ENCODE results near the gene ZSCAN21.

Gene ZSCAN21

DNA sequence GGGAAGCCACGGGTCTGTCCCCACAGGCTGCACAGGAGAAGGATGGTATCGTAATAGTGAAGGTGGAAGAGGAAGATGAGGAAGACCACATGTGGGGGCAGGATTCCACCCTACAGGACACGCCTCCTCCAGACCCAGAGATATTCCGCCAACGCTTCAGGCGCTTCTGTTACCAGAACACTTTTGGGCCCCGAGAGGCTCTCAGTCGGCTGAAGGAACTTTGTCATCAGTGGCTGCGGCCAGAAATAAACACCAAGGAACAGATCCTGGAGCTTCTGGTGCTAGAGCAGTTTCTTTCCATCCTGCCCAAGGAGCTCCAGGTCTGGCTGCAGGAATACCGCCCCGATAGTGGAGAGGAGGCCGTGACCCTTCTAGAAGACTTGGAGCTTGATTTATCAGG lies 26.0 kb upstream of the ZSCAN21 start:
- no peak for DNase-seq (ENCODE audit: low read depth, low spot score)

DNA sequence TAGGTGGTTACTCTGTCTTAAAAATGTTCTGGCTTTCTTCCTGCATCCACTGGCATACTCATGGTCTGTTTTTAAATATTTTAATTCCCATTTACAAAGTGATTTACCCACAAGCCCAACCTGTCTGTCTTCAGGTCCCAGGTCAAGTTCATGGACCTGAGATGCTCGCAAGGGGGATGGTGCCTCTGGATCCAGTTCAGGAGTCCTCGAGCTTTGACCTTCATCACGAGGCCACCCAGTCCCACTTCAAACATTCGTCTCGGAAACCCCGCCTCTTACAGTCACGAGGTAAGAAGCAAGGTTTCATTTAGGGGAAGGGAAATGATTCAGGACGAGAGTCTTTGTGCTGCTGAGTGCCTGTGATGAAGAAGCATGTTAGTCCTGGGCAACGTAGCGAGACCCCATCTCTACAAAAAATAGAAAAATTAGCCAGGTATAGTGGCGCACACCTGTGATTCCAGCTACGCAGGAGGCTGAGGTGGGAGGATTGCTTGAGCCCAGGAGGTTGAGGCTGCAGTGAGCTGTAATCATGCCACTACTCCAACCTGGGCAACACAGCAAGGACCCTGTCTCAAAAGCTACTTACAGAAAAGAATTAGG lies 25.5 kb upstream of the ZSCAN21 start:
- DNase-seq (ENCODE audit: low read depth, low spot score) = no peak

More for the DNA sequence above, 26.0 kb upstream of the ZSCAN21 start:
- no peak overlapping the region for H3K4me3 ChIP-seq (ENCODE audit: low read length)

DNA sequence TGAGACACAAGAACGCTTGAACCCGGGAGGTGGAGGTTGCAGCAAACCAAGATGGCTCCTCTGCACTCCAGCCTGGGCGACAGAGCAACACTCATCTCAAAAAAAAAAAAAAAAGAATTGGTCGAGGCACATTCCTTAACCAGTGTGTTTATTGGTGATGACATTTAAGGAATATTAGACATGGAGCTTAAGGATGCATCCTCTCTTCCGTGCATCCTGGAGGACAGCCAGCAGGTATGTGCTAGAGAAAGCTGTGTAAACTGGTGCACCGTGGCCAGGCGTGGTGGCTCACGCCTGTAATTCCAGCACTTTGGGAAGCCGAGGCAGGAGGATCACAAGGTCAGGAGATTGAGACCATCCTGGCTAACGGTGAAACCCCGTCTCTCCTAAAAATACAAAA lies 22.4 kb upstream of the ZSCAN21 start:
- no peak for DNase-seq (ENCODE audit: low read depth, low spot score)

More for the DNA sequence above, 25.5 kb upstream of the ZSCAN21 start:
- no peak overlapping the region for H3K4me3 ChIP-seq (ENCODE audit: low read length)

DNA sequence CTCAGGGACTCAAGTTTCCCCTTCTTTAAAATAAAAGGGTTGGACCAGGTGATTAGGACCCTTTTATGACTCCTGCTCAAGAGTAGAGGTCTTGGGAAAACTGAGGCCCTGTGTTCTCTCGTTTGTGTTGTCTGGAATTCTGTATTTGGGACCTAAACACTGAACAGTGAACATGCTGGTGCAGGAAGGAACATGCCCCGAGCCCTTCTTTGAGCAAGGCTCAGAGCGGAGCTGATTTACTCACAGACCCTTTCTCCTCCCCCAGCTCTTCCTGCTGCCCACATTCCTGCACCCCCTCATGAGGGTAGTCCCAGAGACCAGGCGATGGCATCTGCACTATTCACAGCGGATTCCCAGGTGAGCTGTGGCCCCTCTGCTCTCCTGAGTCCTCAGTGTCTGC lies 20.0 kb upstream of the ZSCAN21 start:
- H3K4me3 ChIP-seq (ENCODE audit: low read length) = no peak overlapping the region
- no peak for DNase-seq (ENCODE audit: low read depth, low spot score)

More for the DNA sequence above, 22.4 kb upstream of the ZSCAN21 start:
- H3K4me3 ChIP-seq (ENCODE audit: low read length) = no peak overlapping the region

DNA sequence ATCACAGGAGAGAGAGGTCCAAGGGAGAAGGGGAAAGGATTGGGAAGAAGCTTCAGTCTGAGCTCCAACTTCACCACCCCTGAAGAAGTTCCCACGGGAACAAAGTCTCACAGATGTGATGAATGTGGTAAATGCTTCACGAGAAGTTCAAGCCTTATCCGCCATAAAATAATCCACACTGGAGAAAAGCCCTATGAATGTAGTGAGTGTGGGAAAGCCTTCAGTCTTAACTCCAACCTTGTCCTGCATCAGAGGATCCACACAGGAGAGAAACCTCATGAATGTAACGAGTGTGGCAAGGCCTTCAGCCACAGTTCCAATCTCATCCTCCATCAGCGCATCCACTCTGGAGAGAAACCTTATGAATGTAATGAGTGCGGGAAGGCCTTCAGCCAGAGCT lies 16.0 kb upstream of the ZSCAN21 start:
- no peak for DNase-seq (ENCODE audit: low read depth, low spot score)
- no peak overlapping the region for H3K4me3 ChIP-seq (ENCODE audit: low read length)

DNA sequence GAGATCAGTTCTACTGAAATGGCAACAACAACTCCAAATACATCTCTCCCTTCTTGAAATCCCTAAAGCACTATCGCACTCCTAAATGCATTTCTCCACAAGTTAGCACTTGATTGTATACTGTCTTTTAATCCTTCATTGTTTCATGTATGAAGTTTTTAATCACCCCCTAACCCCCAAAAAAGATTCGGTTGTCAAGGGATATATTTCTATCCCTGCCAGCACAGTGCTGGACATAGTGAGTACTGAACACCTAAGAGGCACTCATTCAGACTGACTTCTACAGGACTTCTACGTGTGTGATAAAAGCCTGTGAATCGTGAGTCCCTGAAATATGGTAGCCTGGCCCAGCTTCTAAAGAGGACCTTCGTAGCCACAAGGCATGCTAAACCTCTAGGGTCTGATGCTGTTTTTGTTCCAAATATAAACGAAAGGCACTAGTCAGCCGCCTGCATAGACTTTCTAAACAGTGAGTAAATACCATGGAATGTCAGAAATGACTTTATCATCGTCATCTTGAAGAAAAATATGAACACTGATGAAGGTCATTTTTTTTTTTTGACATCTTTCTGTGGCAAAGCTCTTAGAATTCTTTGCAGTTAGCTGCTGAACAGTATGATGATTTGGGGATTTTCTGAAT lies 14.6 kb upstream of the ZSCAN21 start:
- no peak for DNase-seq (ENCODE audit: low read depth, low spot score)
- H3K4me3 ChIP-seq (ENCODE audit: low read length) = no peak overlapping the region

DNA sequence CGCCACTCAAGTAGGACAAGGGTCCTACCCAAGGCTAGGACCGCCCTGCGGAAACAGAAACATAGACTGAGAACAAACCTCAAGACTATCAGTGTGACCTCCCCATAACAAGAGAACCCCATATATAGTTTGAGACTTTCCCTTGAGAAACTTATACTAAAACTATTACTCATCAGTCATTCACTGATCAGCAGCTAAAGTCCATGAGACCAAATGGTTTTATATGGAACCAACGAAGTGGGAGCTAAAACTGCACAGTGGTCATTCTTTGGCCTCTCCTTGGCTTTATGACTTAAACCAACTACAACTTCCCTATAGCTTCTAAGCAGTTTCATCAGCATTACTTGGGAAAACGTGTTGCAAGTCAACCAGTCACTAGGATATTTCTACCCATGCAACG lies 13.7 kb upstream of the ZSCAN21 start:
- no peak for DNase-seq (ENCODE audit: low read depth, low spot score)

DNA sequence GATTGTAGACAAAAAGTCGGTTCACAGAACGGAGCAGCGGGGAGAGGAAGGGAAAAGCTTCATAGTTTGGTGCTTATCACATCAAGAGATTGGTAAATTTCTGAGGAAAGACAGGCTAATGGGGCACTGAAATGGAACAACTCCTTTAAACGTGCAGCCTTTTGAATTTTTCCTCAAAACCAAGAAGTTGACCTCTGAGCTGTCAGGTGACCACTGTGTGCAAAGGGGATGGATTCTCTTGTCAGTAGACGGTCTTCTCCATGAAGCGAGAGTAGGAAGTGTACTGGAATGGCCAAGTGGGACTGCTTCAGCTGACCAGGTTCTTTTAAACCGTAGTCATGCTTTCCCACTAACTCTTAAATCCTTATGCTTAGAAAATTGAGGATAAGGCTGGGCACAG lies 11.2 kb upstream of the ZSCAN21 start:
- DNase-seq (ENCODE audit: low read depth, low spot score) = no peak
- H3K4me3 ChIP-seq (ENCODE audit: low read length) = no peak overlapping the region

More for the DNA sequence above, 13.7 kb upstream of the ZSCAN21 start:
- H3K4me3 ChIP-seq (ENCODE audit: low read length) = no peak overlapping the region

DNA sequence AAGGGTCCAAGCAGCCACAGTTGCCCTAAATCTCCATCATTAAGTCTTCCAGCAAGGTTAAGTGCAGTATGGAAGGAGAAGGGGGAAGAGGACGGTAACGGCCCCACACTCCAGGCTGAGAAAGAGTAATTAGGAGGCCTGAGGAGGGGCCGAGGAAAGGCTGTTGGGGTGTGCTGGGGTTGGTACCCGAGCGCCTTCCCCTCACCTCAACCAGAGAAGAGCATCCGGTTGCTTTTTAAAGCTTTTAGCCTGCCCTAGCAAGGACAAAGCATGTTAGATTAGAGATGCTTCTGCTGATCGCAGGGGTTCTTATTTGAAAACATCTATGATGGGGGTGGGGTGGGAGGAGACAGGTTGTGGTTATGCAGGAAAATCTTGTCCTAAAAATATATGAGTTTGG lies 9.0 kb upstream of the ZSCAN21 start:
- no peak overlapping the region for H3K4me3 ChIP-seq (ENCODE audit: low read length)
- DNase-seq (ENCODE audit: low read depth, low spot score) = no peak

DNA sequence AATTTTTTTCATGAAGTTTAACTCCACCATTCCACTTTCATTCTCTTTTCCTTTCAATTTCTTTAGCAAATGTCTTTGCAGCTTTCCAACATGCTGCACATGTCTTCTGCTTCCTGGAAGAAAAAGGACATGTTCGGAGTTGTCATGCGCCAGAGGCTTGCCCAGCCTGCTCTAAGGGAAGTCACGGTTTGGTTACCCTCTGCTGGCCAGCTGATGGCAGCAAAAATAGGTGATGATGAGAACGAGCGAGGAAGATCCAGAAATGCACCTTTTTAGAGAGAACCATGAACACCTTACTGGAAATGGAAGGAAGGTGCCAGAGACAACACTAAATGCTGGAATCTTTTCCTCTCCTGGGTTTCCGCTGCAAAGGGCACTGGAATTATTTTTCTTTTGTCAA lies 4.9 kb upstream of the ZSCAN21 start:
- H3K4me3 ChIP-seq (ENCODE audit: low read length) = no peak overlapping the region
- no peak for DNase-seq (ENCODE audit: low read depth, low spot score)

DNA sequence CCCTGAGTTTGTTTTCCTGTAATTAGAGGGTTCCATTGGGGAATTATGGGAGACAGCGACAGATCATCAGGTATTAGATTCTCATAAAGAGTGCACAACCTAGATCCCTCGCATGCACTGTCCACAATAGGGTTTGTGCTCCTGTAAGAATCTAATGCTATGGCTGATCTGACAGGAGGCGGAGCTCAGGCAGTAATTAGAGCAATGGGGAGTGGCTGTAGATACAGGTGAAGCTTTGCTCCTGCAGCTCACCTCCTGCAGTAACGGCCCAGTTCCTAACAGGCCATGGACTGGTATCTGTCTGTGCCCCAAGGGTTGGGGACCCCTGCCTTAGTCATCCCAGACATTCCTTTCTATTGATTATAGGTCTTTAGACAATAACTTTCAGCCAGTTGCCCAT lies 894 bp upstream of the ZSCAN21 start:
- H3K4me3 ChIP-seq (ENCODE audit: low read length) = no peak overlapping the region
- DNase-seq (ENCODE audit: low read depth, low spot score) = no peak

DNA sequence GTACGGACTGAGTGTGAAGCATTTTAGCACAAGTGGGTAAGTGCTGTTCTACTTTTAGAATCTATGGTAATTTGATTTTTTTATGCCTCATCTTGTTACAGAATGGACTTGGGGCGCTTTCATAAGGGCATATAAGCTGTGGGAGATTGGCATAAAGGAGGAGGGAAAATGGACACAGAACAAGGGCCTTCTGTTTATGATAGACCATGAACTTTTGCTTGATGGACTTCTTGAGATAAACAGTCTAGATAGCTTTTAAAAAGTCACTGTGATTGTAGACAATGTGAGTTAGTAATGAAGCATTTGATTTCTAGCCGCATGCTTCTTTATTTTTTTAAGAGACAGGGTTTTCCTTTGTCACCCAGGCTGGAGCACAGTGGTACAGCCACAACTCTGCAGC lies 2.0 kb downstream of the ZSCAN21 start:
- no peak overlapping the region for H3K4me3 ChIP-seq (ENCODE audit: low read length)
- DNase-seq (ENCODE audit: low read depth, low spot score) = no peak

DNA sequence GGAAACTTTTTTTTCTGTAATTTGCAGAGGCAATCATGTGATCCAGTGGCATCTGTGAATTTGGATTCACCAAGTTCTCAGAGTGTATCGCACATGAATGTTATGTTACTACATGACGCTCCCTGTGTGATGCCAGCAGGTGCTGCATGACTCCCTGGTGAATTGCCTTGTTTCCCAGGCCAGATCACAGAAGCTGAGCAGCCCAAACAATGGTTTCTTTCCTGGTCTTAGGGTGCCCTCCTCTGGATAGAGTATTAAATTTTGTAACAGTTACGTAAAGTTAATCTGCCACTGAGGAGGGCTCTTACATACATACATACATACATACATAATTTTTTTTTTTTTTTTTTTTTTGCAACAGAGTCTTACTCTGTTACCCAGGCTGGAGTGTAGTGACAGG lies 3.6 kb downstream of the ZSCAN21 start:
- peak; percentile 60 for DNase-seq (ENCODE audit: low read depth, low spot score)
- H3K4me3 ChIP-seq (ENCODE audit: low read length) = no peak overlapping the region

DNA sequence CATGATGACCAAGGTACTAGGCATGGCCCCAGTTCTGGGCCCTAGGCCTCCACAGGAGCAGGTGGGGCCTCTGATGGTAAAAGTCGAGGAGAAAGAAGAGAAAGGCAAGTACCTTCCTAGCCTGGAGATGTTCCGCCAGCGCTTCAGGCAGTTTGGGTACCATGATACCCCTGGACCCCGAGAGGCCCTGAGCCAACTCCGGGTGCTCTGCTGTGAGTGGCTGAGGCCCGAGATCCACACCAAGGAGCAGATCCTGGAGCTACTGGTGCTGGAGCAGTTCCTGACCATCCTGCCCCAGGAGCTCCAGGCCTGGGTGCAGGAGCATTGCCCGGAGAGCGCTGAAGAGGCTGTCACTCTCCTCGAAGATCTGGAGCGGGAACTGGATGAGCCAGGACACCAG lies 7.4 kb downstream of the ZSCAN21 start:
- H3K4me3 ChIP-seq (ENCODE audit: low read length) = no peak overlapping the region
- no peak for DNase-seq (ENCODE audit: low read depth, low spot score)

DNA sequence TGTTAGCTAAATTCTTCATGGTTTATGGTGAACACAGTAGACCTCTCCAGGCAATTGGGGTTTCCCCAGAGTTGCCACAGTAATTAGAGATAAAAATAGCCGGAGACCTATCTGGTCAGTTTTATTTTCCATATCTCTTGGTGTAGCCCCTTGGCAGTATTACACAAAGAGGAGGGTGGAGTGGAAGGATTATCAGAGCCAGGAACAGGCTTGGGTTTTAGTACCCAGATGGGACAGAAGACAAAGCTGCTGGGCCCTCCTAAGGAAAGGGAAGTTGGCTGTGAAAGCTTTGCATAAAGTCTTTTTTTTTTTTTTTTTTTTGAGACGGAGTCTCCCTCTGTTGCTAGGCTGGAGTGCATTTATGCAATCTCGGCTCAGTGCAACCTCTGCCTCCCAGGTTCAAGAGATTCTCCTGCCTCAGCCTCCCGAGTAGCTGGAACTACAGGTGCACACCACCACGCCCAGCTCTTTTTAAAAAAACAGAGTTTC lies 9.7 kb downstream of the ZSCAN21 start:
- no peak overlapping the region for H3K4me3 ChIP-seq (ENCODE audit: low read length)
- no peak for DNase-seq (ENCODE audit: low read depth, low spot score)

DNA sequence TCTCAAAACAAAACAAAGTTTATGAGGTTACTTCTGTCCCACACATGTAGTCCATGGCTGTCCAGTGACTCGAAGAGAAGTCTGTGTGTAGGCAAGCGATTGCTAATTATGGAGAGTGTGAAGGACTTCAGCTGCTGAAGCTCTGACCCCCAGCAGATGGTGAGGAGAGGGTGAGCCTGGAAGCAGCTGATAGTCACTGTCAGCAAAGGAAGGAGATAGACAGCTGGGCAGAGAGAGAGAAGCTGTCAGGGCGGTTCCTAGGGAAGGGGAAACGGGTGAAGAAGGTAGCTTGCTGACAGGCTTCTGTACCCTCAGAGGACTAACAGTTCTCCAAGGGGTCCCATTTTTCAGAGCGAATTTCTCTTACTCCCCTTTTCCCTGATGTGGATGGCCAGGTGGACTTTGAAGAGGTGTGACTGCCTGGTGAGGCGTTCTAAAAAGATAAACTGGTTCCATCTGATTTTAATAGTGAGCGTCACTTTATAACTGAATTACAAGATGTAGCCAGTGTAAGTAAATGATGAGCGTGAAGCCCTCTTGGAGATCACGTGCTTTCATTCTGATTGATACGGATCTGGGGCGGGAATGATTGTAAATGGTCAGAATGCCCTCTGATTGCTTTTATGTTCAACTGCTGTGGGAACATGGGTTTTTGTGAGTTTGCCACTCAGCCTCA lies 12.1 kb downstream of the ZSCAN21 start:
- no peak overlapping the region for H3K4me3 ChIP-seq (ENCODE audit: low read length)
- no peak for DNase-seq (ENCODE audit: low read depth, low spot score)

DNA sequence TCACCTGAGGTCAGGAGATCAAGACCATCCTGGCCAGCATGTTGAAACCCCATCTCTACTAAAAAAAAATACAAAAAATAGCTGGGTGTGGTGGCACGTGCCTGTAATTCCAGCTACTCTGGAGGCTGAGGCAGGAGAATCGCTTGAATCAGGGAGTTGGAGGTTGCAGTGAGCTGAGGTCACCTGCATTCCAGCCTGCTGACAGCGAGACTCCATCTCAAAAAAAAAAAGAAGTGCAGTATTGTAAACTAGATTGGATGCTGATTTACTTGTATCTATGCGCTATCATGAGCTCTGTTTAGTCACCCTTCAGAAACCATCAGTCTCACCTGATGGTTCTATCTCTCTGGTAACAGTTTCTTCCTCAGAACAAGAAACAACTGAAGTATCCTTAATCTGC lies 13.8 kb downstream of the ZSCAN21 start:
- DNase-seq (ENCODE audit: low read depth, low spot score) = no peak
- no peak overlapping the region for H3K4me3 ChIP-seq (ENCODE audit: low read length)

DNA sequence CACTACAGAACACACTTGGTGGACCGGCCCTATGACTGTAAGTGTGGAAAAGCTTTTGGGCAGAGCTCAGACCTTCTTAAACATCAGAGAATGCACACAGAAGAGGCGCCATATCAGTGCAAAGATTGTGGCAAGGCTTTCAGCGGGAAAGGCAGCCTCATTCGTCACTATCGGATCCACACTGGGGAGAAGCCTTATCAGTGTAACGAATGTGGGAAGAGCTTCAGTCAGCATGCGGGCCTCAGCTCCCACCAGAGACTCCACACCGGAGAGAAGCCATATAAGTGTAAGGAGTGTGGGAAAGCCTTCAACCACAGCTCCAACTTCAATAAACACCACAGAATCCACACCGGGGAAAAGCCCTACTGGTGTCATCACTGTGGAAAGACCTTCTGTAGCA lies 14.6 kb downstream of the ZSCAN21 start:
- DNase-seq (ENCODE audit: low read depth, low spot score) = no peak
- H3K4me3 ChIP-seq (ENCODE audit: low read length) = no peak overlapping the region

DNA sequence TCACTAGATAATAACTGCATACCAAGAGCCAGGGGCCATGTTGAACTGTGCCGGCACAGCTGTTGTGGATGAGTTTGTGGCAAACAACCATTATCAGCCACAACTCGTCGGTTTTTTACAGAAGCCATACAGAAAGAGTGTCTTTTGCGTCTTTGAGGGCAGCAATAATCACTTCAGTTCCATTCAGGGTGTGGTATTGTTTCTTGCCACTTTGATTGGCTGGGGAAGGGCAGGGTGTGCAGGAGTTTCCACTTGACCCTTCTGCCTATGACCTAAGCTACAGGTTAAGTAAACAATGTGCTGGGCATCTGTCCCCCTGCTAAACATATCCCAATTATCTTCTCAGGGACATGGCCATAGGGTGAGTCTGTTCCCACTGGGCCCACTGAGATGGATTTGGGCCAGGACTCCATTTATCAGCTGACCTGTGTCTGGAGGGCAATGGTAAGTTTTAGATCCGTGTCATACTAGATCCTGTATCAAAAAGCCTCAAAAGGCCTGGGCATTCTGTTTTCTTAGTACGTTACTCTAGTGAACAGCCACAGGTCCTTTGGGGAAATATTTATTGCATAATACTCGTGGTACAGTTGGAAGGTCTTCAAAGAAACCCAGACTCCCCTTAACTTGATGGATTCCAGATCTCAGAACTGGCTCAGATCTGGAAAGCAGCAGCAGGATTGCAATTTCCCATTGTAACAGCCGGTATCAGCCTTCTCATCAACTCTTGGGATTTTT lies 16.0 kb downstream of the ZSCAN21 start:
- no peak for DNase-seq (ENCODE audit: low read depth, low spot score)
- no peak overlapping the region for H3K4me3 ChIP-seq (ENCODE audit: low read length)

DNA sequence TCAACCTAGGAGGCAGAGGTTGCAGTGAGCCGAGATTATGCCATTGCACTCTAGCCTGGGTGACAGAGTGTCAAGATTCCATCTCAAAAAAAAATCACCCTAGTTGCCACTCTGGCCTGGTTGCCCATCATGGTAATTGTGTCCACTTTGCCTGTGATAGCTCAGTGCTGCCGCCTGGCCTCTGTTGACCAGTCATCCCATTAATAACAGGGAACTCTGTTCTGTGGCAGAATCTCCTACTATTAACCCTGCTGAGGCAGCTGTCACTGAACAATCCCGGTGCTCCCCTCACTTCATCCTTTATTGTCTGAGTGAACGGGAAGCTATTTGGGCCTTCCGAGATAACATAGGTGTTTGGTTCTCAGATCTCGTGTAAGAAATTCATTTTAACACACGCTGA lies 17.4 kb downstream of the ZSCAN21 start:
- DNase-seq (ENCODE audit: low read depth, low spot score) = no peak

More for the DNA sequence above, 17.4 kb downstream of the ZSCAN21 start:
- no peak overlapping the region for H3K4me3 ChIP-seq (ENCODE audit: low read length)
